HG02884 (cell line): Measurements from ENCODE around the gene SRPK1.

Experiments
- ATAC-seq: cut with Tn5 transposase; IDR thresholded peaks from one replicate; pipeline ENCODE4 v1.9.1; 2021; ENCODE audit warnings: mild to moderate bottlenecking, moderate library complexity; ENCODE audit not compliant: unreplicated experiment

SRPK1 gene

GRCh38 chr6:35903679-35904078, 17.2 kb downstream of the SRPK1 start:
- no peak for ATAC-seq

GRCh38 chr6:35900448-35900847, 20.4 kb downstream of the SRPK1 start:
- no peak for ATAC-seq

GRCh38 chr6:35898003-35898402, 22.9 kb downstream of the SRPK1 start:
- no peak for ATAC-seq

- ATAC-seq: no peak
These were observed 23.4 kb downstream of the SRPK1 start for GRCh38 chr6:35897486-35897885.

GRCh38 chr6:35897036-35897435, 23.9 kb downstream of the SRPK1 start:
- ATAC-seq: no peak

- ATAC-seq: no peak
These were observed 24.7 kb downstream of the SRPK1 start for GRCh38 chr6:35896228-35896627.

- no peak for ATAC-seq
These were observed 25.3 kb downstream of the SRPK1 start for GRCh38 chr6:35895560-35895959.

- no peak for ATAC-seq
These were observed 26.1 kb downstream of the SRPK1 start for GRCh38 chr6:35894776-35895175.

GRCh38 chr6:35893246-35893645, 27.7 kb downstream of the SRPK1 start:
- ATAC-seq: no peak

GRCh38 chr6:35892482-35892881, 28.4 kb downstream of the SRPK1 start:
- ATAC-seq: no peak

GRCh38 chr6:35879151-35879550, 41.7 kb downstream of the SRPK1 start:
- no peak for ATAC-seq

- no peak for ATAC-seq
These were observed 44.0 kb downstream of the SRPK1 start for GRCh38 chr6:35876902-35877301.

- ATAC-seq: no peak
These were observed 46.2 kb downstream of the SRPK1 start for GRCh38 chr6:35874730-35875129.

- no peak for ATAC-seq
These were observed 61.5 kb downstream of the SRPK1 start for GRCh38 chr6:35859367-35859766.

- no peak for ATAC-seq
These were observed 63.0 kb downstream of the SRPK1 start for GRCh38 chr6:35857853-35858252.

- no peak for ATAC-seq
These were observed 64.6 kb downstream of the SRPK1 start for GRCh38 chr6:35856250-35856649.

GRCh38 chr6:35852994-35853393, 67.9 kb downstream of the SRPK1 start:
- no peak for ATAC-seq

GRCh38 chr6:35850208-35850607, 70.7 kb downstream of the SRPK1 start:
- no peak for ATAC-seq

- no peak for ATAC-seq
These were observed 76.6 kb downstream of the SRPK1 start for GRCh38 chr6:35844290-35844689.

GRCh38 chr6:35842381-35842780, 78.5 kb downstream of the SRPK1 start:
- no peak for ATAC-seq

GRCh38 chr6:35839019-35839418, 81.9 kb downstream of the SRPK1 start:
- ATAC-seq: no peak

- no peak for ATAC-seq
These were observed 87.4 kb downstream of the SRPK1 start for GRCh38 chr6:35833536-35833935.

GRCh38 chr6:35831257-35832007, 89.5 kb downstream of the SRPK1 start:
- ATAC-seq: no peak
